ENCODE measurements around the gene MEGF11. TPM values are rescaled to one million over a fixed set of nuclear protein-coding genes. Genes with fewer than 3 reads are reported as not detected.

MEGF11 gene
- polyA plus RNA-seq, 3 donors, result not detected

DNA sequence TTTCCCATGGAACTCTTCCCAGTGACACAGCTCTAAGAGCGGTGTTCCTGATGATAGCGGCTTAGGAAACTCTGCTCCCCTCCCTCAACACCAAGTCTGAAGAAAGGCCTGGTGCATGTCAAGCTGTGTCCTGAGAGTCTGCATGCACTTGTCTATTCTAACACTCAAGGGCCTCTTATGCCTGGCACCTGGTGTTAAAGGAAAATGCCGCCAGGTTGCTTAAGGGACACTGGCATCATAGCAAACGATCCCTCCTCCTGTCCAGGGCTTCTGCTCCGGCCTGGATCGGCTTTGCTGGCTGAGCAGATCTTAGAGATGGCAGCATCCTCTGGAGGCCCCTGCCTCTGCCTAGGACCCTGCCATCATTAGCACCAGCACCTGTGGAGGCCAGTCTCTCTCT lies 121.7 kb downstream of the MEGF11 start:
- TF ChIP-seq, protein P1, sequence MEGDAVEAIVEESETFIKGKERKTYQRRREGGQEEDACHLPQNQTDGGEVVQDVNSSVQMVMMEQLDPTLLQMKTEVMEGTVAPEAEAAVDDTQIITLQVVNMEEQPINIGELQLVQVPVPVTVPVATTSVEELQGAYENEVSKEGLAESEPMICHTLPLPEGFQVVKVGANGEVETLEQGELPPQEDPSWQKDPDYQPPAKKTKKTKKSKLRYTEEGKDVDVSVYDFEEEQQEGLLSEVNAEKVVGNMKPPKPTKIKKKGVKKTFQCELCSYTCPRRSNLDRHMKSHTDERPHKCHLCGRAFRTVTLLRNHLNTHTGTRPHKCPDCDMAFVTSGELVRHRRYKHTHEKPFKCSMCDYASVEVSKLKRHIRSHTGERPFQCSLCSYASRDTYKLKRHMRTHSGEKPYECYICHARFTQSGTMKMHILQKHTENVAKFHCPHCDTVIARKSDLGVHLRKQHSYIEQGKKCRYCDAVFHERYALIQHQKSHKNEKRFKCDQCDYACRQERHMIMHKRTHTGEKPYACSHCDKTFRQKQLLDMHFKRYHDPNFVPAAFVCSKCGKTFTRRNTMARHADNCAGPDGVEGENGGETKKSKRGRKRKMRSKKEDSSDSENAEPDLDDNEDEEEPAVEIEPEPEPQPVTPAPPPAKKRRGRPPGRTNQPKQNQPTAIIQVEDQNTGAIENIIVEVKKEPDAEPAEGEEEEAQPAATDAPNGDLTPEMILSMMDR (IDR thresholded peaks at IDR 0.05), result no peak
- intact Hi-C loops (cut with micrococcal nuclease), result no loop called here
- 93% methylated on average over 4 of the region's 6 CpGs for WGBS (ENCODE audit: insufficient coverage)

DNA sequence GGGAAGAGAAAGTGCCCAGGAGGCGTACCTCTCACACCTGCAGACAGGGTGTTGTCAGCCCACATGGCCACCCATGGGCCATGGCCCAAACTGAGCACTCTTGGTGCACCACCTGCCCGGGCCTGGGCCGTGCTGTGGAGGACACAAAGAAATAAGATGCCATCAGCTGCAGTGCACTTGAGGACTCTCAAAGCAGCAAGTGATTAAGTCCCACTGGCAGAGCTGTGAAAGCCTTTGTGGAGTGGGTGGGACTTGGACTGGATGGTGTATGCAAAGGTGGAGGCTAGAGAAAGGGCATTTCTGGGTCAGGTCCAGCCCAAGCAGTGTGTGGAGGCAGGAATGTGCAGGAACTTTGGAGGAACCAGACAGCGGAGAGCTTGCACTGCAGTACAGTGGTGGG lies 122.3 kb downstream of the MEGF11 start:
- H3K27ac Mint-ChIP-seq, result no peak overlapping the region
- no peak overlapping the region for H3K4me3 Mint-ChIP-seq
- Histone ChIP-seq H3K9ac (ENCODE audit: insufficient read depth, low read length, poor library complexity, severe bottlenecking) (no peak overlapping the region), H3K27me3 (ENCODE audit: control insufficient read depth in 2 of 2, insufficient read depth in 2 of 2, low read length in 2 of 2) (no peaks in the 10 kb centered on the region), H4K20me1 (ENCODE audit: insufficient read depth, low read length) (no peaks in the 10 kb centered on the region), H3K4me2 (replicated peaks; ENCODE audit: extremely low read depth, low read length, poor library complexity, severe bottlenecking) (no peak overlapping the region), H2AFZ (ENCODE audit: insufficient read depth, low read depth, low read length, poor library complexity, severe bottlenecking) (no peak overlapping the region), H3K27ac (ENCODE audit: low read depth in 1 of 2, low read length in 2 of 2) (no peak overlapping the region), H3K79me2 (ENCODE audit: insufficient read depth, low read length) (no peaks in the 10 kb centered on the region), H3K4me3 (replicated peaks in 1 of 3; ENCODE audit: low read depth in 2 of 3, low read length in 3 of 3) (no peak overlapping the region), H3K9me3 (replicated peaks in 1 of 2; ENCODE audit: control insufficient read depth in 1 of 2, insufficient read depth in 1 of 2, low read length in 2 of 2) (no peaks in the 10 kb centered on the region), H3K4me1 (ENCODE audit: control insufficient read depth in 1 of 2, insufficient read depth in 2 of 2, low read length in 2 of 2) (no peaks in the 10 kb centered on the region), H3K36me3 (replicated peaks in 1 of 2; ENCODE audit: control insufficient read depth in 1 of 2, insufficient read depth in 2 of 2, low read length in 2 of 2) (no peaks in the 10 kb centered on the region)
- no peaks in the 10 kb centered on the region for H3K9me3 Mint-ChIP-seq
- no peaks in the 10 kb centered on the region for H3K4me1 Mint-ChIP-seq
- intact Hi-C loops (cut with micrococcal nuclease), result no loop called here
- TF ChIP-seq, protein P1 (IDR thresholded peaks at IDR 0.05), result no peak
- no peaks in the 10 kb centered on the region for H3K36me3 Mint-ChIP-seq
- H3K27me3 Mint-ChIP-seq (ENCODE audit: low read depth in 3 of 3), result peaks cover 8 to 16% (median 14%) of the 10 kb centered on the region in 3 donors
- no peak for DNase-seq
- WGBS (ENCODE audit: insufficient coverage), result 82% methylated on average over 4 of the region's 4 CpGs

More for the DNA sequence above, 121.7 kb downstream of the MEGF11 start:
- no peaks in the 10 kb centered on the region for H3K9me3 Mint-ChIP-seq
- no peak for DNase-seq
- H3K27me3 Mint-ChIP-seq (ENCODE audit: low read depth in 3 of 3), result peaks cover 10 to 16% (median 11%) of the 10 kb centered on the region in 3 donors
- no peak overlapping the region for H3K4me3 Mint-ChIP-seq
- Histone ChIP-seq H3K9ac (ENCODE audit: insufficient read depth, low read length, poor library complexity, severe bottlenecking) (no peak overlapping the region), H3K4me1 (ENCODE audit: control insufficient read depth in 1 of 2, insufficient read depth in 2 of 2, low read length in 2 of 2) (no peaks in the 10 kb centered on the region), H3K79me2 (ENCODE audit: insufficient read depth, low read length) (no peaks in the 10 kb centered on the region), H3K27me3 (ENCODE audit: control insufficient read depth in 2 of 2, insufficient read depth in 2 of 2, low read length in 2 of 2) (no peaks in the 10 kb centered on the region), H3K9me3 (replicated peaks in 1 of 2; ENCODE audit: control insufficient read depth in 1 of 2, insufficient read depth in 1 of 2, low read length in 2 of 2) (no peaks in the 10 kb centered on the region), H4K20me1 (ENCODE audit: insufficient read depth, low read length) (no peaks in the 10 kb centered on the region), H3K4me3 (replicated peaks in 1 of 3; ENCODE audit: low read depth in 2 of 3, low read length in 3 of 3) (no peak overlapping the region), H3K27ac (ENCODE audit: low read depth in 1 of 2, low read length in 2 of 2) (no peak overlapping the region), H3K4me2 (replicated peaks; ENCODE audit: extremely low read depth, low read length, poor library complexity, severe bottlenecking) (no peak overlapping the region), H3K36me3 (replicated peaks in 1 of 2; ENCODE audit: control insufficient read depth in 1 of 2, insufficient read depth in 2 of 2, low read length in 2 of 2) (no peaks in the 10 kb centered on the region), H2AFZ (ENCODE audit: insufficient read depth, low read depth, low read length, poor library complexity, severe bottlenecking) (no peak overlapping the region)
- no peaks in the 10 kb centered on the region for H3K4me1 Mint-ChIP-seq
- H3K36me3 Mint-ChIP-seq, result no peaks in the 10 kb centered on the region
- no peak overlapping the region for H3K27ac Mint-ChIP-seq
